ENCODE data around the gene DZANK1.
"Not testable (repeated sequence)": the region's sequence is repeated elsewhere in the genome, so short reads cannot be mapped to it uniquely, and the experiment has no call there.

Gene DZANK1

DNA sequence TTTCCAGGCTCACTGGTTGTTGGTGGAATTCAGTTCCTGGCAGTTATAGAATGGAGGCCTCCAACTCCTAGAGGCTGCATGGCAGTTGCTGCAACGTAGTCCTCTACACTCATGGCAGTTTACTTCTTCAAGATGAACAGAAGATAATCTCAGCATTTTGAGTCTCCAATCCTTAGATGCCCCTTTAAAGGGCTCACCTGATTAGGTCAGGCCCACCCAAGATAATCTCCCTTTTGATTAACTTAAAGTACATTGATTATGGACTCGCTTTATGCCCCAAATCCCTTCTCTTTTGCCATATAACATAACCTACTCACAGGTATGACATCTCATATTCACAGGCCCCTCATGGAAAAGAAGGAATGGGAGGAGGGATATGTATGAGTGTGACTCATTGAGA, 102.1 kb downstream of the DZANK1 start:
- no peak for DNase-seq

- DNase-seq = no peak
Observed at GRCh38 chr20:18363708-18364107, 103.1 kb downstream of the DZANK1 start.

DNA sequence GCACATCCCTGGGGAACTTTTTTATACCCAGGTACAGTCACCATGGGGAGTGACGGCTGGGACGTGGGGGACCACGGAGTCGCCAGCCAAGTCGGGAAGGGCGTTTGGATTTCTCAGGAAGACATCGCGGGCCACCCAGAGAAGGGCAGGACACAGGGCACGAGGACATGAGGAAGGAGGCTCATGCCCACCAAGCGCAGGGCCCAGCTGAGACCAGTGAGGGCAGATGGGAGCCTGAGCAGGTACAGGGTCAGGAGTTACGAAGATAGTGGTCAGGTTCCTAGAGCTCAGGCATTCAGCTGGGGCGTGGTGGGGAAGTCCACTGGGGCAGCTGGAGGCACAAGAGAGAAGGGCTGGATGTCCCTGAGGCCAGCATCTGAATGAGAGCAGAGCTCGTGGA, 103.9 kb downstream of the DZANK1 start:
- no peak for DNase-seq

DNA sequence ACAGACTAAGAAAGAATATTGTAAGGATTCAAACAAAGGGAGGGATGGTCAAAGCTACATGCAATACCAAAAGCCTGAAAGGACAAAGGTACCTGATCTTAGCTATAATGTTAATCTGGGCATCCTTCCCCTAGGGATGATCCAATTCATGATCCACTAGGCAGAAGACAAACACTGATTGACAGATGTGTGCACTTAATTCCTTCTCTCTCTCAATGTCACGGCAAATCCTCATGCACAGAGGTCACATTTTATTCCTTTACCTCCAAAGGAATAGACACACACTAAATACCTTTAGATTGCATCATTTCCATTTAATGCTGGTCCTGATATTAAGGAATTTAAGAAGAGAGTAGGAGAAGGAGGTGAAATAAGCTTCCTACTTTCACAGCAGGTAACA, 105.2 kb downstream of the DZANK1 start:
- DNase-seq = no peak

- peak; percentile 57 for DNase-seq
Observed at GRCh38 chr20:18360635-18361034, 106.2 kb downstream of the DZANK1 start.

DNA sequence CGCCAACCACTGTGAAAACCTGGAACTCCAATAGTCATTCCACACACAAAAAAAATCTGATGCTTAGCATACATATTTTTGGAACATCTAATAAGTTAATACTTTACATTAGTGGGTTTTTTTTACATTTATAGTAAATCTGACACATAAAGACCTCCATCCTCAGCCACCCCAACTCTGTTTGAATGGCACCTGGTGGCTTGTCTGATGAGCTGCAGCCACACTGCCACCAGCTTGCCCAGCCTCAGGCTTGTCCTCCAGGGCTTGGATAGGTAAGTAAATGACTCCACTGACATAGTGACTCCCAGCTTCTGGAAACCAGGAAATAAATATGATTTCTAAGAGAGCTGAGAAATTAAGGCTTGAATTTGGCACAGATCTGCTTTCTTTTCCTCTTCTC, 107.0 kb downstream of the DZANK1 start:
- DNase-seq = no peak

GRCh38 chr20:18349749-18350148, 117.1 kb downstream of the DZANK1 start:
- not testable (repeated sequence) for DNase-seq
